Kidney (tissue), 14 donors: ENCODE measurements around the gene PRKAG2. TPM values are rescaled to one million over a fixed set of nuclear protein-coding genes. Genes with fewer than 3 reads are reported as not detected.

Source experiments
- DNase-seq, 5 donors: peaks; one replicate each; pipeline ENCODE4 v3.0.0-alpha.2; 2013 to 2020
- FAIRE-seq: peaks from 2 replicates; lab custom pipeline; 2012; peaks lifted over from hg19 to GRCh38; lab: Jason Lieb, UNC
- H3K27ac ChIP-seq, 2 donors: one replicate each; pipeline ENCODE4 v1.7.0; 2013; ENCODE audit warnings: low read depth in 2 of 2, low read length in 2 of 2, inconsistent platforms in 1 of 2
- H3K27me3 ChIP-seq: one replicate; pipeline ENCODE4 v1.7.1; 2013; ENCODE audit warnings: low read length, inconsistent platforms; ENCODE audit not compliant: control insufficient read depth, insufficient read depth
- H3K36me3 ChIP-seq, 3 donors: one replicate each; pipeline versions ENCODE4 v1.7.0 to v1.7.1; 2013; ENCODE audit warnings: low read length in 3 of 3, control low read depth in 1 of 3, inconsistent platforms in 1 of 3; ENCODE audit not compliant: insufficient read depth in 3 of 3, control insufficient read depth in 2 of 3
- H3K4me1 ChIP-seq, 3 donors: one replicate each; pipeline versions ENCODE4 v1.7.0 to v1.7.1; 2013; ENCODE audit warnings: low read length in 3 of 3, inconsistent platforms in 1 of 3, low read depth in 1 of 3; ENCODE audit not compliant: control insufficient read depth in 2 of 3, insufficient read depth in 2 of 3
- H3K4me3 ChIP-seq, 3 donors: one replicate each; pipeline versions ENCODE4 v1.7.0 to v1.8.1; 2013; ENCODE audit warnings: low read length in 3 of 3, control low read depth in 1 of 3, inconsistent platforms in 1 of 3
- H3K9ac ChIP-seq, 3 donors: one replicate each; pipeline versions ENCODE4 v1.7.0 to v1.7.1; 2013; ENCODE audit warnings: low read length in 3 of 3, control low read depth in 1 of 3, inconsistent platforms in 1 of 3
- H3K9me3 ChIP-seq, 3 donors: one replicate each; pipeline versions ENCODE4 v1.7.0 to v1.7.1; 2013; ENCODE audit warnings: low read length in 3 of 3, control low read depth in 1 of 3, inconsistent platforms in 1 of 3; ENCODE audit not compliant: control insufficient read depth in 2 of 3, insufficient read depth in 1 of 3
- CTCF ChIP-seq: IDR thresholded peaks from 3 replicates; pipeline ENCODE4 v1.5.1; 2012; ENCODE audit warnings: mild to moderate bottlenecking, moderate library complexity, borderline replicate concordance; ENCODE audit not compliant: insufficient read depth; ENCODE audit errors: extremely low read depth
- intact Hi-C: fragments of 100-400 bp; cut with DNase I; formaldehyde crosslinking; loops from one replicate; pipeline ENCODE4 v1.11.1; 2022
- polyA plus RNA-seq: library from polyadenylated mRNA; stranded (reverse); fragments of 350-450 nt; fragmentation: Illumina TruSeq; extraction: RNeasy Lipid Tissue Mini Kit (QIAGEN cat#74804); gene quantifications from one replicate; pipeline ENCODE4 v1.2.3, GENCODE V29; 2014; ENCODE audit warnings: low read depth, low replicate concordance; ENCODE audit not compliant: insufficient read depth
- total RNA-seq: library from RNA; stranded (reverse); fragmentation: NEBNext Ultra II Directional; extraction: Animal tissue kit (Norgen Biotek cat#: 25700); gene quantifications from one replicate; pipeline ENCODE4 v1.2.1, GENCODE V29; 2021
- donor health status: control.
- donor health status: control.
- donor health status: control.
- donor health status: control.
- donor health status: control.
- donor health status: DM: yes; HTN: yes; CAD: no.
- donor health status: Normal renal cell carcinoma (clear cell type).

PRKAG2 gene
- total and polyA plus RNA-seq, 2 donors from 2014 or later = 40.7 to 40.9 TPM

- intact Hi-C loops = no loop called here
- FAIRE-seq = no peak
These were observed 109.4 kb downstream of the PRKAG2 start for GRCh38 chr7:151767557-151767956.

GRCh38 chr7:151764056-151764920 lies 112.6 kb downstream of the PRKAG2 start:
- Histone ChIP-seq H3K4me1 (no peaks in the 10 kb centered on the region), H3K4me3 (no peak overlapping the region), H3K9me3 (no peaks in the 10 kb centered on the region), H3K27ac (no peak overlapping the region), H3K27me3 (no peaks in the 10 kb centered on the region), H3K9ac (no peak overlapping the region), H3K36me3 (peaks cover 0 to 2% (median 0%) of the 10 kb centered on the region in 3 donors)
- no peak for DNase-seq
- no peak for TF ChIP-seq CTCF
- intact Hi-C loops = no loop called here
- no peak for FAIRE-seq

More at GRCh38 chr7:151767557-151767956, 109.4 kb downstream of the PRKAG2 start:
- no peak for DNase-seq
- peaks cover 0 to 2% (median 0%) of the 10 kb centered on the region in 3 donors for H3K36me3 ChIP-seq
- no peak overlapping the region for H3K27ac ChIP-seq
- H3K27me3 ChIP-seq = no peaks in the 10 kb centered on the region
- H3K4me3 ChIP-seq = no peak overlapping the region
- H3K4me1 ChIP-seq = no peaks in the 10 kb centered on the region
- H3K9ac ChIP-seq = no peak overlapping the region
- no peak for TF ChIP-seq CTCF
- no peaks in the 10 kb centered on the region for H3K9me3 ChIP-seq

- H3K27ac ChIP-seq = no peak overlapping the region
- intact Hi-C loops = no loop called here
- no peaks in the 10 kb centered on the region for H3K9me3 ChIP-seq
- no peaks in the 10 kb centered on the region for H3K27me3 ChIP-seq
- peaks cover 0 to 1% (median 0%) of the 10 kb centered on the region in 3 donors for H3K4me1 ChIP-seq
- no peak overlapping the region for H3K9ac ChIP-seq
- no peak for DNase-seq
- no peak for FAIRE-seq
- peaks cover 0 to 2% (median 0%) of the 10 kb centered on the region in 3 donors for H3K36me3 ChIP-seq
- no peak overlapping the region for H3K4me3 ChIP-seq
- no peak for TF ChIP-seq CTCF
These were observed 113.4 kb downstream of the PRKAG2 start for GRCh38 chr7:151763420-151763984.
